Purkinje cell (primary cell): ENCODE data around the gene TMEM98. TPM values are rescaled to one million over a fixed set of nuclear protein-coding genes. Genes with fewer than 3 reads are reported as not detected.

Experiments used
- polyA plus RNA-seq: library from polyadenylated mRNA; unstranded; fragments of >200 nt; fragmentation: Nextera tagmentation; gene quantifications from 2 replicates; pipeline ENCODE4 v1.2.1, GENCODE V29; 2014

The TMEM98 gene
- 1.1 and 2.7 TPM in 2 replicates for polyA plus RNA-seq

GRCh38 chr17:32927724-32928585 lies at the start of gene TMEM98:
TSS of gene TMEM98 (plus strand) at chr17:32928153. CDS start at chr17:32931529, 3,376 bp downstream.

Other genes with a start within 250 kb of the TMEM98 start
- gene MYO1D, start 51.0 kb upstream of the TMEM98 start, polyA plus RNA-seq, result 3.8 and 10.2 TPM in 2 replicates
- gene SPACA3, start 63.7 kb downstream of the TMEM98 start, polyA plus RNA-seq, result not detected in 2 replicates